ENCODE measurements around the gene TRIM46.
"Not testable (repeated sequence)": the region's sequence is repeated elsewhere in the genome, so short reads cannot be mapped to it uniquely, and the experiment has no call there.

Gene TRIM46

DNA sequence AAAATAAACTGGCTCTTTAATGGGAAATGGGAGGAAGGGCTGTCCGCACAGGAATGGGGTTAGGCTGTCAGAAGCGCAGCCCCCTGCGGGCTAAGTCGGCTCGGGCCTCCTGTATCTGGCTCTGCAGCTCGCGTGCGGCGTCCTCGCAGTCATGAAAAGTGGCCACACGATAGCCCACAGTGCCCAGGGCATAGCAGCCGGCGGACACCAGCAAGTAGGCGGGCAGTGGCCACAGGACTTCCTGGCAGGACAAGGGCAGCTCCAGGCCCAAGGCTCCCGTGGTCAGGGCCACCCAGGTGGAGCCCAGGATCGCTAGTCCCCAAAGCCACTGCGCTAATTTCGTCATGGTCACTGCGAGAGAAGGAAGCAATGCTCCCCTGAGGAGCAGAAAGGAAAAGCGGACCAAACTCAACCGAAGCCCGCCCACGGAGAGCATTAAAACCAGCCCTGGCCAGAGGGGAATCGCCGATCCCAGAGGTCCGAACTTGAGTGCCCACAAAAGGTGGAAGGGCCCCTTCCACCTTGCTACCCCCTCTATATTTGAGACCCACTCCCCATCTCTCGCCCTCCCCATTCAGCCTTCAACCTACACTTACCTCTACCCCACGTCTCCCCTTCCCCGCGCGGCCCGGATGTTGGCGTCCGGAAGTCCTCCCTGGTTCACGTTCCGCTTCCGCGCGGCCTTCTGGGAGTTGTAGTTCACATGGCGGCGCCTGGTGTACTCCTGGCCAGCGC is 33.6 kb upstream of the TRIM46 start, which contains the start of gene DPM3:
TSS of gene DPM3 (minus strand) at position 637 of the 735 bp plus-strand sequence. CDS start at position 346, 291 bp downstream.
- peak; percentile 78 for DNase-seq (ENCODE audit: low read depth)

DNA sequence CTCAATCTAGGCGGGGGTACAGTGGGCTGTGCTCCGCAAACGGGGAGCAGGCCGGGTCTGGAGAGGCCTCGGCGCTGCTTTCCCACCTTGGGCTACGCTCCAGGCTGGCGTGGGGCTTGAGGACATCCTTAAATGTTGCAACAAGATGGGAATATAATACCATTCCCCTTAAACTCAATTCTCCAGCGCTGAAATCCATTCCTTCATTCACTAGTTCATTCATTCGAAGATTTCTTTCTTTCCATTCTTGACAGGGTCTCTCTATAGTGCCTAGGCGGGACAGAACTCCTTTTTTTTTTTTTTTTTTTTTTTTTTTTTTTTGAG is 33.1 kb upstream of the TRIM46 start:
- no peak for DNase-seq (ENCODE audit: low read depth)

GRCh38 chr1:155141749-155142148 is 31.9 kb upstream of the TRIM46 start:
- no peak for DNase-seq (ENCODE audit: low read depth)

- no peak for DNase-seq (ENCODE audit: low read depth)
Measured at GRCh38 chr1:155145491-155145890, 28.2 kb upstream of the TRIM46 start.

GRCh38 chr1:155155996-155156643 is 17.5 kb upstream of the TRIM46 start:
- DNase-seq (ENCODE audit: low read depth): not testable (repeated sequence)

DNA sequence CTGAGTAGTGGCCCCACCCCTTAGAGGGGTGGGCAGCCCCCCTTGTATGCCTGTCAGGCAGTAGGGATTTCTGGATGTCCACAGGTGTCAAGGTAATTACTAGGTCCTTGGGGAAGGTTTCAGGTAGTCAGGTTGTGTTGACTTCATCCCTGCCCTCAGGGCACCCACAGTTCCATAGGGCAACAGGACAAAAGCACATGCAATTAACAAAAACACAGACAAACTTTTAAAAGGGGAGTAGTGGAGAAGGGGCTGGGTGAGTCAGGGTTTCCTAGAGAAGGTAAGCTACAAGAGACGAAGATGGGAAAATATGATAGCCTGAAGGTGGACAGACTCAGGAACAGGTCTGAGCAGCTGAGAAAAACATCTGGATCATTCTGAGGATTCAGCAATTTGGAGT is 14.7 kb upstream of the TRIM46 start:
- no peak for DNase-seq (ENCODE audit: low read depth)

DNA sequence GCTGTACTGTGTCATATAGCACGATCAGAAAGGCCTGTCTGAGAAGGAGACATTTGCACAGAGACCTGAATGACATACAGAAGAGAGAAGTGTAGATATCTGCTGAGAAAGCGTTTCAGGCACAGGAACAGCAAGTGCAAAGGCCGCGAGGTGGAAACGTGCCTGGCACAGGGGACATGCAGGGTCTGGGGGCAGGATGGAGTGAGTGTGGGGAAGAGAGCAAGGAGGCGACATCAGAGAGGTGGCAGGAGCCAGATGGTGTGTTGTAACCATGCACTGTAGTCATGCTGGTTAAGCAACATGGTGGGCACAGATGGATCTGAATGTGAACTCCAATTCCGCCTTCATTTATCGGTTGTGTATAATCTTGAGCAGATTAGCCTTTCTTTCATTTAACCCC is 13.5 kb upstream of the TRIM46 start:
- DNase-seq (ENCODE audit: low read depth): no peak

GRCh38 chr1:155162631-155163030 is 11.0 kb upstream of the TRIM46 start:
- not testable (repeated sequence) for DNase-seq (ENCODE audit: low read depth)

- not testable (repeated sequence) for DNase-seq (ENCODE audit: low read depth)
Measured at GRCh38 chr1:155163785-155164184, 9.9 kb upstream of the TRIM46 start.

GRCh38 chr1:155164625-155165024 is 9.0 kb upstream of the TRIM46 start:
- DNase-seq (ENCODE audit: low read depth): not testable (repeated sequence)

GRCh38 chr1:155166051-155166470 is 7.6 kb upstream of the TRIM46 start:
- no peak for DNase-seq (ENCODE audit: low read depth)

- DNase-seq (ENCODE audit: low read depth): no peak
Measured at GRCh38 chr1:155166471-155167165, 7.0 kb upstream of the TRIM46 start.

GRCh38 chr1:155167166-155168104 is 6.2 kb upstream of the TRIM46 start:
- DNase-seq (ENCODE audit: low read depth): peak; percentile 61

GRCh38 chr1:155168105-155168445 is 5.6 kb upstream of the TRIM46 start:
- not testable (repeated sequence) for DNase-seq (ENCODE audit: low read depth)

GRCh38 chr1:155168456-155169210 is 5.0 kb upstream of the TRIM46 start:
- DNase-seq (ENCODE audit: low read depth): no peak

GRCh38 chr1:155169541-155169940 is 4.1 kb upstream of the TRIM46 start:
- DNase-seq (ENCODE audit: low read depth): no peak

- no peak for DNase-seq (ENCODE audit: low read depth)
Measured at GRCh38 chr1:155170101-155170785, 3.4 kb upstream of the TRIM46 start.

DNA sequence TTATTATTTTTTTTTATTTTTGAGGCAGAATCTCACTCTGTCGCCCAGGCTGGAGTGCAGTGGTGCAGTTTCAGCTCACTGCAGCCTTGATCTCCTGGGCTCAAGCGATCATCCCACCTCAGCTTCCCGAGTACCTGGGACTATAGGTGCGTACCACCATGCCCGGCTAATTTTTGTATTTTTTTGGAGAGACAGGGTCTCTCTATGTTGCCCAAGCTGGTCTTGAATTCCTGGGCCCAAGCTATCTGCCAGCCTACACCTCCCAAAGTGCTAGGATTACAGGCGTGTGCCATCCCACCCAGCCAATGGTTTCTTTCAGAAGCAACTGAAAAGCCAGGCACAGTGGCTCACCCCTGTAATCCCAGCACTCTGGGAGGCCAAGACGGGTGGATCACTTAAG is 2.8 kb upstream of the TRIM46 start:
- no peak for DNase-seq (ENCODE audit: low read depth)

- DNase-seq (ENCODE audit: low read depth): no peak
Measured at GRCh38 chr1:155171836-155172731, 1.6 kb upstream of the TRIM46 start.

Measured in T-helper 22 cell (primary cell).